GM21717 (cell line): ENCODE data around the gene MAIP1.

Source experiments
- ATAC-seq: cut with Tn5 transposase; IDR thresholded peaks from one replicate; pipeline ENCODE4 v1.9.1; 2021; ENCODE audit warnings: mild to moderate bottlenecking, moderate library complexity; ENCODE audit not compliant: unreplicated experiment

Gene MAIP1

DNA sequence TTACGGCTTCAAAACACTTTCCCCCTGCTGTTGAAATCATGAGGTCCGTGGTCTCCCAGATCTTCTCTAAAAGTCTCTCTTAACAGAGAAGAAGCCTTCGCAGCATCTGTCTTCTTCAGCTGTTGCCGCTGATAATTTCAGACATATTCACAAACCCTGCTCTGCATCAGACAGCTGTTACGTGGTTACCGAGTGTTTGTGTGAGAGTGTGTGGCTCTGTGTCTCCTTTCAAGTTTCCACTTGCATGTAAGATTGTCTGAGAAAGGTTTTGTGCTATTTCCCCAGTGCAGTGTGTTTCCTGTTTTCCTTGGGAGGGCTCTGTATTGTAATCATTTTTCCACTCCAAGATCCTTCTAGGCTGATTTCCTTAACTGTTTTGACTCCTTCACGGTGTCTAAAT is 32.8 kb downstream of the MAIP1 start:
- no peak for ATAC-seq

DNA sequence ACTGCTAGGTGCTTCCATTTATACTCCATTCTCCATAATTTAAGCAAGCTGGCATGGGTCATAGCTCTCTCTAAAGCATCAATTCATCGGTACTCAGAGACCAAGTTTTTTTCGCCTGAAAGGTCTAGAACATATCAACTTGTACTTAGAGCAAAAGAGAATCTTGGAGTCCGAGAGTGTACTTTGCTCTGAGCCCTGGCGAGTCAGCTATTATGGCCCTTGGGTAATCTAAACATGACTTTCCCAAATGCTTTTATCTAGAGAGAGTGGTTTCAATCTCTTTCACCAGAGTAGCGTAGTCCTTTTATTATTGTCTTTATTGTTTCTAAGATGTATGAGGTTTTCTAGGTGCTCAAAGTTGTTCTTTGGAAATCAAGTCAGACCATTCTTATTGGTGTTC is 34.4 kb downstream of the MAIP1 start:
- no peak for ATAC-seq

- no peak for ATAC-seq
Measured at GRCh38 chr2:199991691-199992090, 36.3 kb downstream of the MAIP1 start.

GRCh38 chr2:199992296-199992695 is 36.9 kb downstream of the MAIP1 start:
- ATAC-seq = no peak

GRCh38 chr2:199994371-199994770 is 39.0 kb downstream of the MAIP1 start:
- ATAC-seq = no peak

GRCh38 chr2:199994896-199995295 is 39.5 kb downstream of the MAIP1 start:
- no peak for ATAC-seq

DNA sequence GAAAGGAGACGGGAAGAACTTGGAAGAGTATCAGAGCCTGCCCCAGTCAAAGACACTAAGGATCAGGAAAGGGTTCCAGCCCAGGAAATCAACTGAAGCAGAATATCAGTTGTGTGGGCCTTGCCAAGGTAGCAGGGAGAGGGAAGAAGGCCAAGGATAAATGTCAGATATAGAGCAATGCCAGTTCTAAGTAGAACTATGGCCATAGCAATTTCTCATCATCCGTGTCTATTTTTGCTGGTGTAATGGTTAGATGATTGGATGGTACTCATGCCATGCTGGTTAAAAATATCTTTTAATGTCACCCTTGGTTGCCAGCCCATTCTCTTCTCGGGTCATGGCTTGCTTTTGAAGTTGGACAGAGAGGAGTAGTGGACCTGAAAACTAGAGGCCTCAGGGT is 41.9 kb downstream of the MAIP1 start:
- ATAC-seq = no peak

DNA sequence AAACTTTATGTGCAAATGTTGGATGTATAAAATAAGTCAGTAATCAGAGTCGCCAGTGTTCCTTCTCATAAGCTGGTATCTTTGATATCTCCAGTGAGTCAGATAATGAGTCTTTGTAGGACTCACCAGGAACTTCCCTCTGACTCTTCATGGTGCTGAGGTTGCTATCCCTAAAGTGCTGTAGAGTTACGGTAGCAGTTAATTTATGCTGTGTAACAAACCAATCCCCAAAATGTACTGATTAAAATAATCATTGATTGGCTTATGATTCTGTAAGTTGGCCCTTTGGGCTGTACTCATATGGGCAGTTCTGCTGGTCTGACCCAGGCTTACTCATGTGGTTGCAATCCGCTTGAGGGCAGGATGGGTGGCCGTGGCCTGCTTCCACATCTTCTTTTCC is 43.8 kb downstream of the MAIP1 start:
- no peak for ATAC-seq

DNA sequence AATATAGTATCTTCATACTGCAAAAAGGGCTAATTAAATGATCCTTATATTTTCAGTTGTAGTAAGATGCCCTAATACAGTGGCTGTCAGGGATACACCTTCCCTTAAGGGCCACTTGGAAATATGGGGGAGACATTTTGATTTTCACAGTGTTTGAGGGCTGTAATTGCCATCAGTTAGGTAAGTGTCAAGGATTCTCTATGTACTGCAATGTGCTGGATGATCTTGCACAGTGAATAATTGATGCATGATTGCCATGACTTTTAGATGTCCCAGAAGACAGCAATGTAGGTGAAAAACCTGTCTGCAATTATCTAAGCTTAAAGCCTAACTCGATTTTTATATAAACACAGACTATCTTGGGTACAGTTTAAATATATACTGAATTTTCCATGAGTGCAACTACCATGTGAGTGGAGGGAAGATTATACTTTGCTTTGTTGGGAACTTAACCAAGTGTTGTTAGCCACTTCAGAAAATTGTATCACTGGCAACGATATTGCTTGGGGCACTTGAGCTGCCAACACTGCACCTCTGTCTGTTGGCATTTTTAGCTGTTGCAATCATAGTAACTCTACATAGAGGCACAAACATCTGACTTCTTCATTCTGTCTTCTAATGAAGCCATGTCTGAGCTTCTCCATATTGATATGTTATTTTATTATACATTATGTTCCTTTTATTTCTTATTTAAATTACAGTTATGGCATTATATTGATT is 45.2 kb downstream of the MAIP1 start:
- no peak for ATAC-seq

DNA sequence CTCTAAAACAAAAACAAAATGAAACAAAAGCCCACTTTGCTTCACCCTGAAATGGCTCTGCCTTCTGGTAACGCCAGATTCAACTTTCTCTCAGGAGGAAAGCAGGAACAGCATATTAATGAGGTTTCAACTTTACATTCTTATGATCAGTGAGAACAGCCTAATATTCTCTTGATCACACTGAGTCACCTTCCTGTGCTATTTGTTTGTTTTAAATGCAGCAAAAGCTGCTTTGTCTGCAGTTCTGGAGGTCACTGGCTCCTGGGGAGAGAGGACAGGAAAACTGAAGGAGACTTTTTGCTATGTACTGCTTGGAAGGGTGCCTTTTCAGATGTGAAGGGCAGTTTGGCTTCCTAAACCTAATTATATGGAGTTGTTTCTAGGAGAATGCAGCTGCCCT is 48.1 kb downstream of the MAIP1 start:
- no peak for ATAC-seq

- ATAC-seq = no peak
Measured at GRCh38 chr2:200005675-200006074, 50.3 kb downstream of the MAIP1 start.

DNA sequence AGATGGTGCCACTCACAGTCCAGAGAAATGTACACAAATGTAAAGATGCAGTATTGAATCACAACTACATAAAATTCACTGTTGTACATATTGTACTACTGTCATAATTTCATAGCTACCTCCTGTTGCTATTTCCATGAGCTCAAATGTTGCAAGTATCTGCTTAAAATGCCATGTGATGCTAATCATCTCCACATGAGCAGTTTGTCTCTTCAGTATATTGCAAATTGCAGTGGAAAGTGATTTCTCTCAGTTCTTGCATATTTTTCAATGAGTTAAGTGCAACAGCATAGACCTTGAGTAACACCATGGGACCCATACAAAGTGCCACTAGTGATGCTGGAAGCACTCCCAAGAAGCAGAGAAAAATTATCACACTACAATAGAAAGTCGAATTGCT is 51.9 kb downstream of the MAIP1 start:
- ATAC-seq = no peak

GRCh38 chr2:200012401-200012800 is 57.0 kb downstream of the MAIP1 start:
- no peak for ATAC-seq
